HG03565 (cell line): Measurements from ENCODE around the gene ATP9A.
"Not testable (repeated sequence)": the region's sequence is repeated elsewhere in the genome, so short reads cannot be mapped to it uniquely, and the experiment has no call there.

Source experiments
- ATAC-seq: cut with Tn5 transposase; IDR thresholded peaks from one replicate; pipeline ENCODE4 v1.9.1; 2021; ENCODE audit warnings: mild to moderate bottlenecking, moderate library complexity; ENCODE audit not compliant: unreplicated experiment

The ATP9A gene

DNA sequence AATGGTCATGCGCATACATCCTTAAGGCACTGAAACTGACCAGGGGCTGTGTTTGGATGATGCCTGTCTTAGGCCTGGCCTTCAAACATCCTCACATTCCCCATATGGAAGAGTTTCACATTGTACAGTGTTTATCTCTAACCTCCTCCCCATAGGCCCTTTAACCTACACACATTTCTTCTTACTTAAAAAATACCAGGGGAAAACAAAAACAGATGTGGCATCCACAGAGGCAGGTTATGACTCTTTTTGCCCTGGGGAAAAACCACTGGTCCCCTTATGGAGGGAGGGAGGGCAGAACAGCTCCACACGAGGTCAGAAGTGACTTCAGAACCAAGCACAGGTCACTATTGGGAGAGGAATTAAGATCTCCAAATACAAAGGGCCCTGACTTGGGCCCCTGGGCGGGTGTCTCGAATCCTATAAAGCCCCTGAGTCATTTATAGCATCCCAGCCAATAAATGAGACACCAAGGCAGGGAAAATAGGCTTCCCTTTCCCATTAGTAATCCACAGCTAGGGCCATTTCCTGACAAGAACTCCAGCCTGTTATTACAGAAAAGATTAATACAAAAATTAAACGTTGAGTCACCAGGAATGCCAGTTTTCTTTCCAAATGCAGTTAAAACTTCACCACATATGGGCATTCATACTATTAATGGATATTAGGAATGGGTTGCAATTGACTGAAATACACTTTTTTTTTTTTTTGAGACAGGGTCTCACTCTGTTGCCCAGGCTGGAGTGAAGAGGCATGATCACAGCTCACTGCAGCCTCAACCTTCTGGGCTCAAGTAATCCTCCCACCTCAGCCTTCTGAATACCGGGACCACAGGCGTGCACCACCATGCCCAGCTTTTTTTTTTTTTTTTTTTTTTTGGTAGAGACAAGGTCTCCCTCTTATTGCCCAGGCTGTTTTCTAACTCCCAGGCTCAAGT lies 107.2 kb downstream of the ATP9A start:
- ATAC-seq, result no peak

DNA sequence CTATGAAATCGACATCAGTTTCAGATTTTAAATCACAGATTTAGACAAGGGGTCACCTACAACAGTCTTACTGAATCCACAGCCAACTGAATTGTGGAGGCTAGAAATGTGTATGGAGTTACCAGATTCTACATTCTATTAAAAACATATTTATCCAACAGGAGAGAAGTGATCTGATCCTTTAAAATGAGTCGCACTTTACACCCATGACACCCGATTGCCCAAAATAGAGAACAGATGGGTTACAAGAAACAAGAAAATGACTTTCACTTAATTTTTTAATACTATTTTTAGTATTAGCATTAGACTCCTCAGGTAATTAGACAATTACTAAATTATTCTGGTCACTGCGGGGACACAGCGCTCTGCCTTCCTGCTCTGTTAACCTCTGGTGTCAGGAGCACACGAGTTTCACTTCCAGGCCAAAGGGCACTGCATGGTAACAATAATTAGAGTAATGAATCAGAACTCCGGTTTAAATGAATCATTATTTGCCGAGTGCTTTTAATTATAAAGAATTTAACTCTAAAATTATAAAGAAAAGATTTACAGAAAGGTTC lies 108.6 kb downstream of the ATP9A start:
- ATAC-seq, result no peak

DNA sequence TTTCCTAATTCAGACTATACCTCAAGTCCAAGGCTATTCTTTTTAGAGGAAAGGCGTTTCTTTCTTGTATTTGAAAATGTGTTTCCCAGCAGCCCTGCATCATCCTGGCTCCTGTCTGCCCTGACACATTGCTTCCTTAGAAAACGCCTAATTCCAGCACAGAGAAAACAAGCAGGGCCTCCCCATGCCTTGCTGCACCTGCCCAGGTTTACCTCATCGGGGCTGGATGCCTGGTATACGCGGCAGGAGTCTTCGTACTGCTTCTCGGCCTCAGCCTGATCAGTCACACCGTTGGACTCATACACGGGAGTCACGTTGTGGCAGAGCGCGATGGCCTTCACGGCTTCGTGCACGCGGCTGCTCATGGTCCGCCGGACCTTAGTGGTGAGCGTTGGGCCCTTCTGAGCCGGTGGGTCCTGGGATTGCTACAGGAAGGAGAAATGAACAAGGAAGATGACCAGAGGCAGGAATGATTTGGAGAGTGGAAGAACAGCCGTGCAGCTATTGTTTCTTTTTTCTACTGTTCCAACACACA lies 111.4 kb downstream of the ATP9A start:
- no peak for ATAC-seq

DNA sequence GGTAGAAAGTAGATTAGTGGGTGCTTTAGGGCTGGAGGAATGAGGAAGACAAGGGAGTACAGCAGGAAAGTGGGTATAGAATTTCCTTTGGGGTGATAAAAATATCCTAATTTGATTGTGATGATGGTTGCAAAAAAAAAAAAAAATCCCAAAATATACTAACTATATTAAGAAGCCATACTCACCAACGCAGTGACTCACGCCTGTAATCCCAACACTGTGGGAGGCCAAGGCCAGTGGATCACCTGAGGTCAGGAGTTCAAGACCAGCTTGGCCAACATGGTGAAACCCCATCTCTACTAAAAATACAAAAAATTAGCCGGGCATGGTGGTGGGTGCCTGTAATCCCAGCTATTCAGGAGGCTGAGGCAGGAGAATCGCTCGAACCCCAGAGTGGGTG lies 112.1 kb downstream of the ATP9A start:
- ATAC-seq, result not testable (repeated sequence)

DNA sequence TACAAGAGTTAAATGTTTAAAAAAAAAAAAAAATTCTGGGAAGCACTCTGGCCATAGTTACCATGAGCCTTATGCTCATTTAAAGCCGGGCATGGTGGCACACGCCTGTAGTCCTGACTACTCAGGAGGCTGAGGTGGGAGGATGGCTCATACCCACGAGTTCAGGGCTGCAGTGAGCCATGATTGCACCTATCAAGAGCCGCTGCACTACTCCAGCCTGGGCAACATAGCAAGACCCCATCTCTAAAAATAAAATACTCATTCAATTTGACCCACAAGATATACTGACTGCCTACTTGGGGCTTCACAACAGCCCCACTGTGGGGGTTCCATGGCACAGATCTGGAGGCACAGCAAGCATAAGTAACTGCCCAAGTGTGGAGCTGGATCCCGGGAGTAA lies 113.7 kb downstream of the ATP9A start:
- no peak for ATAC-seq

DNA sequence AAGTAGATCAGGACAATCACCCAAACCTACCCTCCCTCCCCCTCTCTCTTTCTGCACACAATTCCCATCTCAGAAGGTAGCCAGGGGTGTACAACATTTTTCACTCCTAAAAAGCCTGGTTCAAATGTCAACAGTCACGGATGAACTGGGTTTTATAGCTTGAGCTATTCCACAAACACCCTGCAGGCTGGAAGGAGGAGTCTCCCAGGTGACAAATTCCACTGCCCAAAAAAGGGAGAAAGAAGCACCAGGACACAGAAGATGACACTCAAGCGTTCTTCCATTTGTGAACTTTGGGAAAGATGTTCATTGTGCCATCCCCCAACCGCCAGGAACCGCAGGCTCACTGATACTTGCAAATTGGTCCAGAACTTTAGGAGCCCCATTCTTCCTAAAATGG lies 114.1 kb downstream of the ATP9A start:
- ATAC-seq, result no peak

DNA sequence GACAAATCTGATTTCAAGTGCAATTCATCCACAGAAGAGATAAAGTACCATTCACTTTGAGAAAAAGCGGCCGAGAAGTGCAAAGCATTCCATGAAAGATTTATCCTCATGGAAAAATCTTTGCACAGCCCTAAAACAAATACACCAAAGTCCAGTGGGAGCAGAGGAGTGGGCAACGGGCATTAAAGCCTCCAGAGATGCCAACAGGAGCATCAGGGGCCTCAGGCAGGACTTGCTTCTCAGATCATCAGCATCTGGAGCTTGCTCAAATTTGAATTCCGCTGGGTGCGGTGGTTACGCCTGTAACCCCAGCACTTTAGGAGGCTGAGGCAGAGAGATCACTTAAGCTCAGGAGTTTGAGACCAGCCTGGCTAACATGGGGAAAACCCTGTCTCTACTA lies 115.0 kb downstream of the ATP9A start:
- ATAC-seq, result no peak

DNA sequence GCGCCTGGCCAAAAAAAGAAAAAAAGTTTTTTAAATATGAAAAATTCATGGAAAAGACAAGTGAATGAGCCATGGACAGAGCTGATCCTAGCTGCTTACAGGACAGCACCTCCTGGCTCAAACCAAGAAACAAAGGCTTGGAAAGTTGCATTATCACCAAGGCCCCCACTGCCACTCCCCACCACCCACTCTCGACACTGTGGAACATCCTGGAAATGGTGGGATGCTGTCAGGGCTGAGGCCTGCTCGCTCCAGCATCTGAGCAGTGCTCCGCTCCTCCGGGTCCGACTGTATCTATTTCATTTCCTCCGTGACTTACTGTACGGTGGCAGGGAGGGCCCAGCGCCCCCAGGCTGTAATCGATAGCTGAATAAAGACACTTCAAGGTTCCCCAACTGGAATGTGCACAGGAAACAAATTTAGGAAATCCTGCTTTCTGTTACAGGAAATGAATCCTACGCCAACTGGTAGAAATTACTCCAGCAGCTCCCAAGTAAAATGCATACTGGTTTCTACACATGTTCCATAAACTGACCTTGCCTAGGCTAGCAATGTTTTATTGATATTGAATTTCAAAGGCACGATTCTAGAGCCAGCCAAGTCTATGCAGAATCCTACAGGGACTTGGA lies 116.2 kb downstream of the ATP9A start:
- no peak for ATAC-seq

DNA sequence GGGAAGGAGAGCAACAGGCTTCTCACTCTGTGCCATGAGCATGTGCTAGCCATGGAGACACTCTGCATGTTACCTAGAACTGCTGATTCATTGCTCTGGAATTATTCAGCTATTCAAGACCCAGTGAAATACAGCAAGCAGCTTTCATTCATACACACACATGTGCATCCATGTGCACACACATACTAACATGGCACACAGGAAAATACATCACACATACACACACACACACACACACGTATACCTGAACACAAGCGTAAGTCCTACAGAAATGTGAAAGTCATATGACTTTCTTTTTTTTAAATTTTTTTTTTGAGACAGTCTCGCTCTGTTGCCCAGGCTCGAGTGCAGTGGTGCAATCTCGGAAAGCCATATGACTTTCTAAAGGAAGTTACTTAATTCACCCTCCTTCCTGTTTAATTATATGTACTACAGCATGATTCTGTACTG lies 117.5 kb downstream of the ATP9A start:
- ATAC-seq, result peak; percentile 56

DNA sequence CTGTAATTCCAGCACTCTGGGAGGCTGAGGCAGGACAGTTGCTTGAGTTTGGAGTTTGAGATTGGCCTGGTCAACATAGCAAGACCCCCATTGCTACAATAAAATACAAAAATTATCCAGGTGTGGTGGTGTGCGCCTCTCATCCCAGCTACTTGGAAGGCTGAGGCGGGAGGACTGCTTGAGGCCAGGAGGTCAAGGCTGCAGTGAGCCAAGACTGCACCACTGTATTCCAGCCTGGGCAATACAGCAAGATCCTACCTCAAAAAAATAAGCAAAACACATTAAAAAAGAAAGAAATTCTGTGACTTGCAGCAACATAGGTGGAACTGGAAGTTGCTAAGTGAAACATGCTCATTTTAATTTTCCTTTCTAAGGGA lies 119.6 kb downstream of the ATP9A start:
- no peak for ATAC-seq

DNA sequence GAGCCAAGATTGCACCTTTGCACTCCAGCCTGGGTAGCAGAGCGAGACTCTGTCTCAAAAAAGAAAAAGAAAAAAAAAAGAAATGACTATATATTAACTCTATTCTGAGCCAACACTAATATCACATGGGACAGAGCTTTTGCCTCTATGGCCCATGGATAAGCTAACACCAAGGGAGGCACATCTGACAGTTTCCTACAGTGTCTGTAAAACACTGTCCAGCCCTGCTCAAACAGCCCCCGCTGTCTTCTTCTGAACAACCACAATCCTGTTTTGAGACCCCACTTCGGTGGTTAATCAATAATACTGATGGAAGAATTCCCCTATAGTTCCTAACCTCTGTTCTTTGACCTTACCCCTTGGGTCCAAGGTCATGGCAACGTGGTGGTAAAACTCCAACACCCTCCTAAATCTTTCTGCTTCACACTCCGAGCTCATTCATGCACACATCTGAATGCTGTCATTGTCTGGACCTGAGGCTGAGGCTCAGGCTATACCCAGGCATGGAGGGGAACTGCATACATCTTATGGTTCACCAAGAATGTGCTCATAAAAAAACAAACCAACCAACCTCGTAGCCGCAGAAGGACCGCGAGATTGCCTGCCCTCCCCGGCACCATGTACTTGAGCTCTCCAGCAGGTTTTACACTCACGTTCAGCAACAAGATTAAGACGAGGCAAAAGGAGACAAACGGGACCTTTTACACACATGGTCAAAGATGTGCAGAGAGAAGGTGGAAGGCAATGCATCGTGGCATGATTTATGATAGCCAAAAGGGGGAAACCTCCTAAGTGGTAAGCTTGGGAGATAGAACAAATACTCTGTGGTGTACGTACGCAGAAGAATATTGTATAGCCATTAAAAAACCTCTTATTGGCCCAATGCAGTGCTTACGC lies 120.3 kb downstream of the ATP9A start:
- no peak for ATAC-seq

DNA sequence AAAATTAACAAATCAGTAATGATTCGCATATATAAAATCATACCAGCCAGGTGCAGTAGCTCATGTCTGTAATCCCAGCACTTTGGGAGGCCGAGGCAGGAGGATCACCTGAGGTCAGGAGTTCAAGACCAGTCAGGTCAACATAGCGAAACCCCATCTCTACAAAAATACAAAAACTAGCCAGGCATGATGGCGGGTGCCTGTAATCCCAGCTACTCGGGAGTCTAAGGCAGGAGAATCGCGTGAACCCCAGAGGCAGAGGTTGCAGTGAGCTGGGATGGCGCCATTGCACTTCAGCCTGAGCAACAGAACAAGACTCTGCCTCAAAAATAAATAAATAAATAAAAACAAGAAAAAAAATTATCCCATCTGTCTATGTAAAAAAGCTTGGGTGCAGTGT lies 124.4 kb downstream of the ATP9A start:
- ATAC-seq, result not testable (repeated sequence)

DNA sequence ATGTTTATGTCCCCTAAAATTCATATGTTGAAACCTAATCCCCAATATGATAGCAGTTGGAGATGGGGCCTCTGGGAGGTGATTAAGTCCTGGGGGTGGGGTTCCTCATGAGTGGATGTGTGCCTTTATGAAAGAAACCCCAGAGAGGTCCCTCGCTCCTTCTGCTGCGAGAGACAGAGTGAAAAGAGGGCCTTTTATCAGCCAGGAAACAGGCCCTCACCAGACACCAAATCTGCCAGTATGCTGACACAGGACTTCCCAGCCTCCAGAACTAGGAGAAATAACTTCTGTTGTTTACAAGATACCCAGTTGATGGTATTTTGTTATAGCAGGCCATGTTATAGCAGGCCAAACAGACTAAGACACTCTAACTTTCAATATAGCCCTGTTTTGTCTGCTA lies 124.8 kb downstream of the ATP9A start:
- no peak for ATAC-seq

DNA sequence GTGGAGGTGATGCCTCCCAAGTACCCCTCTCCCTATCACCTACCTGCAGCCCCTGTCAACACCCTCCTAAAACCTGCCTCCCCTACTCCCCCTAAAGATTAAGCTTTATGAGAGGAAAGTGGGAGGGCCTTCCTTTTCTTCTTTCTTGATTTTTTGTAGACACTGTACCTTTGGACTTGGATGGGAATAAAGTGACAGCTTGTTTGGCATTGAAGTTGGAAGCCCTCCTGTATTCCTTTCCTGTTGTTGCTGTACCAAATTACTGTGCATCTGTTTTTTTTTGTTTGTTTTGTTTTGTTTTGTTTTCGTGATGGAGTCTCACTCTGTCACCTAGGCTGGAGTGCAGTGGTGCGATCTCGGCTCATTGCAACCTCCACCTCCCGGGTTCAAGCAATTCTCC lies 126.3 kb downstream of the ATP9A start:
- ATAC-seq, result no peak

DNA sequence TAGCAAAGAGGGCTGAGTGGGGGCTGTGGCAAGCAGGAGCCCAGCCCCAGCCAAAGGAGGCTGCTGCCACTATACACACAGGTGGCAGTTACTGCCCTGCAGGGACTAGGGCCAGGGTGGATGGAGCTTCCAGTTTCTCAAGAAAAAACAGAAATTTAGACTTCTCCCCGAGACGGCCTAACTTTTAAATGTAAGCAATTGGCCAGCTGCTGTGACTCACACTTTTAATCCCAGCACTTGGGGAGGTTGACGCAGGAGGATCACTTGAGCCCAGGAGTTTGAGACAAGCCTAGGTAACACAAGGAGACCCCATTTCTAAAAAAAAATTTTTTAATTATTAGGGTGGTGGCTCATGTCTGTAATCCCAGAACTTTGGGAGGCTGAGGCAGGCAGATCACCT lies 127.4 kb downstream of the ATP9A start:
- ATAC-seq, result no peak

DNA sequence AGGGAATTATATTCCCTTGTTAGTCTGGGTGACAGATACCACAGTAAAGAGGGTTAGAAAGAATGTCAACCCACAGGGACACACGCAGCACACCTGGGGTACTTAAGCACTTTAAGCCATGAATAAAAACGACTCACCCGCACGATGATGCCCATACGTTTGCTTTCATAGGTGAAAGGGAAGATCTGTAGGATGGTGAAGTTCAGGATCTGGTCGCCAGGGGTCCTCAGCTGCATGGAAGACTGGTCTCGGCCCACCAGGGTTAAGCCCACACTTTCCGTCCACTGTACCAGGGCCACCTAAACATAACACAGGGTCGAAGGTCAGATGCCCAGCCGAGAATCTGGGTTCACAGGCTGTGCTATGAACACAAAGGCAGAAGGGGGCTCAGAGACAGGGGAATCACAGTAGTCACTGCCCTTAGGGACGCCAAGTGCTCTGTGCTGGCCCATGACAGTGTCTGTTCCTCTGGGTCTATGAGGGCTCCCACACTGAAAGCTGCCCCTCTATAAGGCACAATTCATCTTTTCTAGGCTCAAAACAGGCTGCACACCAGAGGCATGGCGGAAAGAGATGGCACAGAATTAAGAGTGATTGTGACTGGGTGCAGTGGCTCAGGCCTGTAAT lies 128.9 kb downstream of the ATP9A start:
- no peak for ATAC-seq

DNA sequence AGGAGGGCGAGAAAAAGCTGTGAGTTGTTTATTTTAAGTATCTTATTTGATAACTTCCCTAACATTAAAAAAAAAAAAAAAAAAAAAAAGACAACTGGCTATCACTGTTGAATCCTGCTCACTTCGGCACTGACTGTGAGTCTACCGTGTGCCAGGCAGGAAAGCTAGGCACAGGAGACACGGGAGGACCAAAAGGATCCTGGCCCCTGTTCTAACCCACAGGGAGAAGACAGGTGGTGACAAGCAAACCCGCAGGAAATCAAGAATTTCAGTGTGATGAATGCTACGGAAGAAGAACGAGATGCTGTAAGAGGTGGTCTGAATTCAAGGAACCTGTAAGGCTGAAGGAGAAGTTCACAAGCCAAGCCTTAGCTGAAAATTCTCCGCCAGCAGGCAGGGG lies 130.9 kb downstream of the ATP9A start:
- ATAC-seq, result no peak

DNA sequence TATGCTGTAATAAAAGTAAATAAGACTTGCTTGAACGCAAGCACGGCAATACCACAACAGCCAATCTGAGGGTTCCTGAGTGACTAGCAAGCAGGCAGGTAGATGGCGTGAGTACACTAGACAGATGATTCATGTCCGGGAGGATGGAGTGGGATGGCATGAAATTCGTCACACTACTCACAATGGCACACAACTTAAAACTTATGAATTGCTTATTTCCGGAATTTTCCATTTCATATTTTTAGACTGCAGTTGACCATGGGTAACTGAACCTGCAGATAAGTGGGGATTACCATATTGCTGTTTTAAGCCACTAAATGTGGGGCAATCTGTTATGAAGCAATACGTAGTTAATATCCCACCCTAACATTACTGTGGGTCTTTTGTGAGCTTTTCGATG lies 132.1 kb downstream of the ATP9A start:
- no peak for ATAC-seq

DNA sequence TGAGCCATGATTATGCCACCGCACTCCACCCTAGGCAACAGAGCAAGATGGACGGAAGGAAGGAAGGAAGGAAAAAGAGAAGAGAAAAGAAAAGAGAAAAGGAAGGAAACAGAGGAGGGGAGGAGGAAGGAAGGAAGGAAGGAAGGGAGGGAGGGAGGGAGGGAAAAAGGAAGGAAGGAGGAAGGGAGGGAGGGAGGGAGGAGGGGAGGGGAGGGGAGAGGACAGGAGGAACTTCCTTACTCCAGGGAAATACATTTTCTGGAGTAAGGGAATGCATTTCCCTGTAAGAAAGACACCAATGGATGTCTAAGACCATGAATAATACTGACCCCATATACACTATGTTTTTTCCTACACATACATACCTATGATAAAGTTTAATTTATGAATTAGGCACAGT lies 132.5 kb downstream of the ATP9A start:
- no peak for ATAC-seq

DNA sequence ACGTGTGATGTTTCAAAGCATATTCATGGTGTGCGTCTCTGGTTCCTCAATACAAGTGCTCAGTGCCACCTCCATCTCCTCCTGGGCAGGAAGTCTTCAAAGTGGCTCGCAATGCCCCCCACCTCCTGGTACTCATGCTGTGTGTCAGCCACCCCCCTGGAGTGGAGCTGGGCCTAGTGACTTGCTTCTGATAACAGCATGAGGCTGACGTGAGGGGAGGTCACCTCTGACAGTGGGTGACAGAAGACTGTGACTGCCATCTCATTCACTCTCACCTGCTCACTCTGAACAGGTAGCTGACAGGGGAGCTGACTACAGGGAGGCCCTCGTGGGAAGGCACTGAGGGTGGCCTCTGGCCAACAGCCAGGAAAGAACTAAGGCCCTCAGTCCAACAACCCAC lies 133.3 kb downstream of the ATP9A start:
- ATAC-seq, result no peak
